HFFc6 (cell line): ENCODE data around the gene SERPINA12. TPM values are rescaled to one million over a fixed set of nuclear protein-coding genes. Genes with fewer than 3 reads are reported as not detected.

Experiments
- DNase-seq: peaks from one replicate; pipeline ENCODE4 v3.0.0-alpha.2; 2018
- H3K27ac Mint-ChIP-seq: 2 replicates; pipeline ENCODE4 v1.8.0; 2020; ENCODE audit warnings: mild to moderate bottlenecking, mixed read lengths
- H3K27me3 Mint-ChIP-seq: 2 replicates; pipeline ENCODE4 v1.8.0; 2021; ENCODE audit warnings: mild to moderate bottlenecking, moderate library complexity, mixed read lengths; ENCODE audit not compliant: insufficient read depth
- H3K36me3 Mint-ChIP-seq: 2 replicates; pipeline ENCODE4 v1.8.0; 2021; ENCODE audit warnings: low read depth, mixed read lengths
- H3K4me1 Mint-ChIP-seq: 2 replicates; pipeline ENCODE4 v1.8.0; 2020; ENCODE audit warnings: low read depth, mixed read lengths
- H3K4me3 Mint-ChIP-seq: 2 replicates; pipeline ENCODE4 v1.8.0; 2020; ENCODE audit warnings: mild to moderate bottlenecking, moderate library complexity, mixed read lengths
- H3K9me3 Mint-ChIP-seq: 2 replicates; pipeline ENCODE4 v1.8.0; 2020; ENCODE audit warnings: mild to moderate bottlenecking, mixed read lengths
- CTCF ChIP-seq: fragments of 200-600 bp; sonication (generic); IDR thresholded peaks from 2 replicates; pipeline ENCODE4 v1.5.0; 2021; ENCODE audit warnings: antibody characterized with exemption, mild to moderate bottlenecking
- total RNA-seq, 6 experiments: library from RNA; stranded (reverse); fragmentation: NEBNext Ultra II Directional; extraction: Animal tissue kit (Norgen Biotek cat#: 25700); gene quantifications; 2 replicates in 1 of 6; 3 replicates in 5 of 6; pipeline ENCODE4 v1.2.3, GENCODE V29; 2021

The SERPINA12 gene
- total RNA-seq, 6 experiments from 2014 or later: not detected

DNA sequence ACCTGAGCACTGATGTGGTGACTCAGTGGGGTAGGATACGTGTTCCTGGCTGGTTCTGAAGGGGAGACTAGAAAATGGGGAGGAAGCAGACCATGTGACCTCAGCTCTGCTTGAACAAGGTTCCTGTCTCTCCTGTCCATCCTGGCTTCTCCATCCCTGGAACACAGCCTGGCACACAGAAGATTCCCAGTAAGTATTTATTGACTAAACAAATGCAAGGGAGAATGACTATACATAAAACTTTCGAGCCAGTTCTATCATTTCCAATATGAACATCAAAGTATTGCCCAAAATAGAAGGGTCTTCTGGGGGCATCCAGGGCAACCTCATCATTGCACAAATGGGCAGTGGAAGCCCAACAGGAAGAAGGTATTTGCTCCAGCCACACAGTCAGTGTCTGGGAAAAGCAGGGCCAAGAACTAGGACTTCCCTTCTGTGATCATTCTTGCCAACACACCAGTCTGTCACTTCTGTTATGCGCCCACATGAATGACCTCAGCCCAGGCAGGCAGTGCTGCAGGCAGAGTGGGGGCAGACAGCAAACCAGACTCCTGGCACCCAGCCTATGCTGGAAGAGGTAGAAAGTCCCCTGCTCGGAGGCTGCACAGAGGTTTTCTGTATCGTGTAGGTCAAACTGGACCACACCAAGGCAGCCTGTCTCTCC lies 27.7 kb downstream of the SERPINA12 start:
- Mint-ChIP-seq H3K36me3 (0 out of 2 replicates have a peak, but pooled peaks cover 5% of the 10 kb centered on the region), H3K9me3 (peaks cover 15% of the 10 kb centered on the region), H3K27me3 (peaks cover 2% of the 10 kb centered on the region), H3K4me3 (no peak overlapping the region), H3K4me1 (no peaks in the 10 kb centered on the region), H3K27ac (no peak overlapping the region)
- no peak for TF ChIP-seq CTCF
- no peak for DNase-seq

DNA sequence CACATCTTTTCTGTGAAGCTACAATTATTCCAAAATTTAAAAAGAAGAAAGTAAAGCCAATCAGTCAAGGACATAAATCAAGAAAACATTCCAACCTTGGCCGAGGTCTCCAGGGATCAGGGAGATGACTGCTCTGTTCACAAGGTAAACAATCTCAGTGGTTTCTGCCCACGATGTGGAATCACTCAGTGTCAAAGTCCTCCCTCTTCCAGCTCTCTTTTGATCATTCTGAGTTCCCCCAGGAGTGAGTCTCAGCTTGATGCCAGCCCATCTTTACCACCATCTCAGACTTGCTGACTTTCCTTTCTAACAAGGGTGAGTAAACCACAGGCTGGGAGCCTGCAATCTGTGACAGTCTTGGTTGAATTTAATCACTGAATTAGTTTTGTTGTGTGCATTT lies 28.5 kb downstream of the SERPINA12 start:
- TF ChIP-seq CTCF: no peak
- DNase-seq: no peak

GRCh38 chr14:94478420-94478819 lies 30.8 kb downstream of the SERPINA12 start:
- Mint-ChIP-seq H3K27ac (no peak overlapping the region), H3K27me3 (no peaks in the 10 kb centered on the region), H3K36me3 (0 out of 2 replicates have a peak, but pooled peaks cover 5% of the 10 kb centered on the region), H3K9me3 (peaks cover 21% of the 10 kb centered on the region), H3K4me1 (no peaks in the 10 kb centered on the region), H3K4me3 (no peak overlapping the region)
- DNase-seq: no peak
- no peak for TF ChIP-seq CTCF

More for the DNA sequence above, 28.5 kb downstream of the SERPINA12 start:
- Mint-ChIP-seq H3K36me3 (0 out of 2 replicates have a peak, but pooled peaks cover 5% of the 10 kb centered on the region), H3K4me3 (no peak overlapping the region), H3K27me3 (no peaks in the 10 kb centered on the region; the same call in 1 of the 2 replicates), H3K27ac (no peak overlapping the region), H3K9me3 (peaks cover 15% of the 10 kb centered on the region), H3K4me1 (no peaks in the 10 kb centered on the region)

DNA sequence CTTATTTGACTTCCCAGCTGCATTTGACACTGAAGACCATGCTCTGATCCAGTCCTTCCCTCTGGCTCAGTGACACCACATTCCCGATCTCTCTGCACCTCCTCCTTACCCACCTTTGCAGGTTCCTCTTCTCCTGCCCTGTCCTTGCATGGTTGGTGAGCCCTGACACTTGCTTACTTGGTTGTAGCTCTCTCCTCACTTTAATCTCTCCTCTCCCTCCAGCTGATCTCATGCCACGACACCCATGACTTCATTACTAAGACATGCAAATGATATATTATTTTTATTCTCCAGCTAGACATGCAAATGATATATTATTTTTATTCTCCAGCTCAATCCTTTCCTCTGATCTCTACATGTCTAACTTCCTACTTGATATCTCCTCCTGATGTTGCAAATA lies 33.2 kb downstream of the SERPINA12 start, which contains the start of gene SERPINA9:
Gene SERPINA9, minus strand, starts transcription at position 175 of the 400 bp plus-strand sequence. CDS start 6,357 bp downstream, outside the sequence.
- no peak for DNase-seq
- Mint-ChIP-seq H3K4me3 (no peak within 1 kb of the TSS), H3K36me3 (peaks cover 10% of the 10 kb centered on the region; the same call in 1 of the 2 replicates), H3K4me1 (no peaks in the 10 kb centered on the region), H3K9me3 (peaks cover 34% of the 10 kb centered on the region), H3K27me3 (no peaks in the 10 kb centered on the region; the same call in 1 of the 2 replicates), H3K27ac (no peak within 1 kb of the TSS)
- TF ChIP-seq CTCF: no peak

DNA sequence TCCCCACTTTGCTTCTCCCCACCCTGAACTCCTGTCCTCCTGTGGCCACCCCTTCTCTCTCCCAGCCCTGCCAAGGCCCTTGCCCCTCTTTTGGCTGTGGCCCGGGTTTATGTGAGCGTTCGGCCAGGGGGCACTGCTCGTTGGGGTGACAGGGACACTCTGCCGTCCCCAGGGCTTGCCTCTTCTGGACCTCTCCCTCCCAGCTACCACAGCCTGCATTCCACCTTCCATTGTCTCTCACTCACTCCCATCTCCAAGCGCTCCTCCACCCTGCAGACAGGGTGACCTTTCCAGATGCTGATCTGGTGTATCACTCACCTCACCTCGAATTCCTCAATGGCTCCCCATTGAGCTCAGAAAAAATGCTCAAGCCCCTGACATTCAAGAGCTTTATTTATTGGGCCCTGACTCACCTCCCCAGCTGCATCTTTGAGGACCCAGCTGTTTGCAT lies 34.7 kb downstream of the SERPINA12 start:
- no peaks in the 10 kb centered on the region; the same call in 1 of the 2 replicates for H3K27me3 Mint-ChIP-seq

More for the DNA sequence above, 34.7 kb downstream of the SERPINA12 start:
- Mint-ChIP-seq H3K27ac (no peak overlapping the region), H3K4me1 (no peaks in the 10 kb centered on the region), H3K4me3 (no peak overlapping the region), H3K36me3 (peaks cover 10% of the 10 kb centered on the region; the same call in 1 of the 2 replicates), H3K9me3 (peaks cover 35% of the 10 kb centered on the region)
- no peak for TF ChIP-seq CTCF
- no peak for DNase-seq
